ENCODE results near the gene FRS2. TPM values are rescaled to one million over a fixed set of nuclear protein-coding genes. Genes with fewer than 3 reads are reported as not detected.

Gene FRS2
- total and polyA plus RNA-seq, 9 of the 15 experiments (the other 6 are each of a cell fraction or from before 2014, with no cell fraction given): 1.0 to 9.1 (median 6.0) TPM

DNA sequence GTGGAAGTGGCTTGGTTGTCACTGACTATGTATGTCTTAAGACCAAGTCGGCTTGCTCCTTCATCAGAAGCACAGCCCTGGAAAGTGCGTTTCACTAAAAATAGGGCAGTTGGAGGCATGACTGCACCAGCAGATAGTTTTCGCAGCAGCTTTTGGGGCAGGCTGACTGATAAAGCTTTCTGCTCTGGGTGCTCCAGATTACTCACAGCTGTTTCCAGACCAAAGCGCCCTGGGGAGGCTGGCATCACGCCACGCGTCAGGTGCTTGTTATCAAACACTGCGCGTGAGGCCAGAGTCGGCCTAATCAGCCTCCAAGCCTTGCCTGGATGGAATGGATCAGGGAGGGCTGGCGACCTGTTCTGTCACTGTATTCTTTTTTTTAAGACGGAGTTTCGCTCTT is 153.8 kb downstream of the FRS2 start (continued):
- TF ChIP-seq, protein P1, sequence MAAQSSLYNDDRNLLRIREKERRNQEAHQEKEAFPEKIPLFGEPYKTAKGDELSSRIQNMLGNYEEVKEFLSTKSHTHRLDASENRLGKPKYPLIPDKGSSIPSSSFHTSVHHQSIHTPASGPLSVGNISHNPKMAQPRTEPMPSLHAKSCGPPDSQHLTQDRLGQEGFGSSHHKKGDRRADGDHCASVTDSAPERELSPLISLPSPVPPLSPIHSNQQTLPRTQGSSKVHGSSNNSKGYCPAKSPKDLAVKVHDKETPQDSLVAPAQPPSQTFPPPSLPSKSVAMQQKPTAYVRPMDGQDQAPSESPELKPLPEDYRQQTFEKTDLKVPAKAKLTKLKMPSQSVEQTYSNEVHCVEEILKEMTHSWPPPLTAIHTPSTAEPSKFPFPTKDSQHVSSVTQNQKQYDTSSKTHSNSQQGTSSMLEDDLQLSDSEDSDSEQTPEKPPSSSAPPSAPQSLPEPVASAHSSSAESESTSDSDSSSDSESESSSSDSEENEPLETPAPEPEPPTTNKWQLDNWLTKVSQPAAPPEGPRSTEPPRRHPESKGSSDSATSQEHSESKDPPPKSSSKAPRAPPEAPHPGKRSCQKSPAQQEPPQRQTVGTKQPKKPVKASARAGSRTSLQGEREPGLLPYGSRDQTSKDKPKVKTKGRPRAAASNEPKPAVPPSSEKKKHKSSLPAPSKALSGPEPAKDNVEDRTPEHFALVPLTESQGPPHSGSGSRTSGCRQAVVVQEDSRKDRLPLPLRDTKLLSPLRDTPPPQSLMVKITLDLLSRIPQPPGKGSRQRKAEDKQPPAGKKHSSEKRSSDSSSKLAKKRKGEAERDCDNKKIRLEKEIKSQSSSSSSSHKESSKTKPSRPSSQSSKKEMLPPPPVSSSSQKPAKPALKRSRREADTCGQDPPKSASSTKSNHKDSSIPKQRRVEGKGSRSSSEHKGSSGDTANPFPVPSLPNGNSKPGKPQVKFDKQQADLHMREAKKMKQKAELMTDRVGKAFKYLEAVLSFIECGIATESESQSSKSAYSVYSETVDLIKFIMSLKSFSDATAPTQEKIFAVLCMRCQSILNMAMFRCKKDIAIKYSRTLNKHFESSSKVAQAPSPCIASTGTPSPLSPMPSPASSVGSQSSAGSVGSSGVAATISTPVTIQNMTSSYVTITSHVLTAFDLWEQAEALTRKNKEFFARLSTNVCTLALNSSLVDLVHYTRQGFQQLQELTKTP (IDR thresholded peaks at IDR 0.05; ENCODE audit: low read depth in 1 of 2, partially characterized antibody in 2 of 2): peak in 1 of 2 experiments; percentile 91
- TF ChIP-seq POU5F1 (IDR thresholded peaks at IDR 0.05; ENCODE audit: borderline replicate concordance, low read depth, low read length, partially characterized antibody): no peak
- no peak for TF ChIP-seq NFRKB (IDR thresholded peaks at IDR 0.05; ENCODE audit: low read depth)
- TF ChIP-seq SIN3B (IDR thresholded peaks at IDR 0.05; ENCODE audit: low read depth): no peak
- no peak for TF ChIP-seq OTX1 (CRISPR knock-in tag; IDR thresholded peaks at IDR 0.05)
- TF ChIP-seq ZNF79 (CRISPR knock-in tag; IDR thresholded peaks at IDR 0.05; ENCODE audit: low read depth): no peak
- TF ChIP-seq ARNT (IDR thresholded peaks at IDR 0.05): peak; percentile 88 to 99; a peak in 3 of 4 replicates
- TF ChIP-seq, protein P2, sequence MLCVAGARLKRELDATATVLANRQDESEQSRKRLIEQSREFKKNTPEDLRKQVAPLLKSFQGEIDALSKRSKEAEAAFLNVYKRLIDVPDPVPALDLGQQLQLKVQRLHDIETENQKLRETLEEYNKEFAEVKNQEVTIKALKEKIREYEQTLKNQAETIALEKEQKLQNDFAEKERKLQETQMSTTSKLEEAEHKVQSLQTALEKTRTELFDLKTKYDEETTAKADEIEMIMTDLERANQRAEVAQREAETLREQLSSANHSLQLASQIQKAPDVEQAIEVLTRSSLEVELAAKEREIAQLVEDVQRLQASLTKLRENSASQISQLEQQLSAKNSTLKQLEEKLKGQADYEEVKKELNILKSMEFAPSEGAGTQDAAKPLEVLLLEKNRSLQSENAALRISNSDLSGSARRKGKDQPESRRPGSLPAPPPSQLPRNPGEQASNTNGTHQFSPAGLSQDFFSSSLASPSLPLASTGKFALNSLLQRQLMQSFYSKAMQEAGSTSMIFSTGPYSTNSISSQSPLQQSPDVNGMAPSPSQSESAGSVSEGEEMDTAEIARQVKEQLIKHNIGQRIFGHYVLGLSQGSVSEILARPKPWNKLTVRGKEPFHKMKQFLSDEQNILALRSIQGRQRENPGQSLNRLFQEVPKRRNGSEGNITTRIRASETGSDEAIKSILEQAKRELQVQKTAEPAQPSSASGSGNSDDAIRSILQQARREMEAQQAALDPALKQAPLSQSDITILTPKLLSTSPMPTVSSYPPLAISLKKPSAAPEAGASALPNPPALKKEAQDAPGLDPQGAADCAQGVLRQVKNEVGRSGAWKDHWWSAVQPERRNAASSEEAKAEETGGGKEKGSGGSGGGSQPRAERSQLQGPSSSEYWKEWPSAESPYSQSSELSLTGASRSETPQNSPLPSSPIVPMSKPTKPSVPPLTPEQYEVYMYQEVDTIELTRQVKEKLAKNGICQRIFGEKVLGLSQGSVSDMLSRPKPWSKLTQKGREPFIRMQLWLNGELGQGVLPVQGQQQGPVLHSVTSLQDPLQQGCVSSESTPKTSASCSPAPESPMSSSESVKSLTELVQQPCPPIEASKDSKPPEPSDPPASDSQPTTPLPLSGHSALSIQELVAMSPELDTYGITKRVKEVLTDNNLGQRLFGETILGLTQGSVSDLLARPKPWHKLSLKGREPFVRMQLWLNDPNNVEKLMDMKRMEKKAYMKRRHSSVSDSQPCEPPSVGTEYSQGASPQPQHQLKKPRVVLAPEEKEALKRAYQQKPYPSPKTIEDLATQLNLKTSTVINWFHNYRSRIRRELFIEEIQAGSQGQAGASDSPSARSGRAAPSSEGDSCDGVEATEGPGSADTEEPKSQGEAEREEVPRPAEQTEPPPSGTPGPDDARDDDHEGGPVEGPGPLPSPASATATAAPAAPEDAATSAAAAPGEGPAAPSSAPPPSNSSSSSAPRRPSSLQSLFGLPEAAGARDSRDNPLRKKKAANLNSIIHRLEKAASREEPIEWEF (CRISPR knock-in tag; IDR thresholded peaks at IDR 0.05): peak; percentile 98
- TF ChIP-seq, protein P3, sequence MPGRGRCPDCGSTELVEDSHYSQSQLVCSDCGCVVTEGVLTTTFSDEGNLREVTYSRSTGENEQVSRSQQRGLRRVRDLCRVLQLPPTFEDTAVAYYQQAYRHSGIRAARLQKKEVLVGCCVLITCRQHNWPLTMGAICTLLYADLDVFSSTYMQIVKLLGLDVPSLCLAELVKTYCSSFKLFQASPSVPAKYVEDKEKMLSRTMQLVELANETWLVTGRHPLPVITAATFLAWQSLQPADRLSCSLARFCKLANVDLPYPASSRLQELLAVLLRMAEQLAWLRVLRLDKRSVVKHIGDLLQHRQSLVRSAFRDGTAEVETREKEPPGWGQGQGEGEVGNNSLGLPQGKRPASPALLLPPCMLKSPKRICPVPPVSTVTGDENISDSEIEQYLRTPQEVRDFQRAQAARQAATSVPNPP (IDR thresholded peaks at IDR 0.05; ENCODE audit: borderline replicate concordance, insufficient read depth, insufficient read length): no peak
- peak; percentile 72; the same call in 1 of the 2 replicates for TF ChIP-seq BACH1 (tag; IDR thresholded peaks at IDR 0.05)
- TF ChIP-seq MAFF (IDR thresholded peaks at IDR 0.05; ENCODE audit: low read length): no peak
- peak; percentile 75 for TF ChIP-seq MBD2 (IDR thresholded peaks at IDR 0.05; ENCODE audit: borderline replicate concordance, low read depth)
- no peak; the same call in 1 of the 2 replicates for TF ChIP-seq KAT7 (CRISPR knock-in tag; IDR thresholded peaks at IDR 0.05; ENCODE audit: borderline replicate concordance)
- no peak for TF ChIP-seq SRSF9 (IDR thresholded peaks at IDR 0.05; ENCODE audit: borderline replicate concordance, low read depth, low read length)
- TF ChIP-seq HNRNPK (IDR thresholded peaks at IDR 0.05; ENCODE audit: low read depth, low read length, poor library complexity, severe bottlenecking): no peak
- no peak for TF ChIP-seq ZC3H11A (IDR thresholded peaks at IDR 0.05; ENCODE audit: low read depth, low read length)
- peak in 1 of 2 experiments; percentile 76; a peak in 2 of 4 replicates for TF ChIP-seq FOXK2 (conservative IDR thresholded peaks at IDR 0.05 in 1 of 2, IDR thresholded peaks at IDR 0.05 in 1 of 2; ENCODE audit: low read depth in 2 of 2)
- peak; percentile 96 for TF ChIP-seq BCOR (IDR thresholded peaks at IDR 0.05)
- TF ChIP-seq KDM2B (CRISPR knock-in tag; IDR thresholded peaks at IDR 0.05): peak; percentile 76; the same call in 1 of the 2 replicates
- TF ChIP-seq ZNF134 (CRISPR knock-in tag; conservative IDR thresholded peaks at IDR 0.05): peak; percentile 77

Measured in K562 (cell line).